Activated CD4-positive, alpha-beta T cell treated with anti-CD3 and anti-CD28 coated beads for 4 hours (primary cell): ENCODE data around the gene CRK.
"Not testable (repeated sequence)": the region's sequence is repeated elsewhere in the genome, so short reads cannot be mapped to it uniquely, and the experiment has no call there.

ENCODE experiments used
- DNase-seq, 2 donors: peaks; one replicate each; pipeline ENCODE4 v3.0.0-alpha.2; 2020

CRK gene

GRCh38 chr17:1462164-1463112 lies 6.4 kb upstream of the CRK start:
- DNase-seq, result no peak

GRCh38 chr17:1461198-1461944 lies 5.3 kb upstream of the CRK start:
- DNase-seq, result no peak

- DNase-seq, result peak in 1 of 2 donors; percentile 12
Measured at GRCh38 chr17:1460233-1460632, 4.2 kb upstream of the CRK start.

- peak; percentile 11 to 37 for DNase-seq
Measured at GRCh38 chr17:1455291-1455796, 688 bp downstream of the CRK start.

- no peak for DNase-seq
Measured at GRCh38 chr17:1454541-1454940, 1.5 kb downstream of the CRK start.

GRCh38 chr17:1453694-1454093 lies 2.3 kb downstream of the CRK start:
- DNase-seq, result not testable (repeated sequence)

GRCh38 chr17:1452836-1453235 lies 3.2 kb downstream of the CRK start:
- no peak for DNase-seq

- not testable (repeated sequence) for DNase-seq
Measured at GRCh38 chr17:1450261-1450660, 5.8 kb downstream of the CRK start.

GRCh38 chr17:1449412-1449967 lies 6.5 kb downstream of the CRK start:
- no peak for DNase-seq

GRCh38 chr17:1447052-1447451 lies 9.0 kb downstream of the CRK start:
- no peak for DNase-seq

GRCh38 chr17:1446201-1446600 lies 9.8 kb downstream of the CRK start:
- DNase-seq, result no peak

GRCh38 chr17:1445695-1446094 lies 10.3 kb downstream of the CRK start:
- not testable (repeated sequence) for DNase-seq

- DNase-seq, result not testable (repeated sequence)
Measured at GRCh38 chr17:1442721-1443120, 13.3 kb downstream of the CRK start.

GRCh38 chr17:1442187-1442586 lies 13.8 kb downstream of the CRK start:
- DNase-seq, result no peak

GRCh38 chr17:1440921-1441320 lies 15.1 kb downstream of the CRK start:
- no peak for DNase-seq

GRCh38 chr17:1438593-1439083 lies 17.4 kb downstream of the CRK start:
- no peak for DNase-seq

- DNase-seq, result no peak
Measured at GRCh38 chr17:1435326-1435725, 20.7 kb downstream of the CRK start.

- DNase-seq, result no peak
Measured at GRCh38 chr17:1434150-1434549, 21.9 kb downstream of the CRK start.

GRCh38 chr17:1431631-1432104 lies 24.4 kb downstream of the CRK start:
- no peak for DNase-seq

- DNase-seq, result no peak
Measured at GRCh38 chr17:1423456-1424135, 32.4 kb downstream of the CRK start.

GRCh38 chr17:1422885-1423284 lies 33.1 kb downstream of the CRK start:
- peak; percentile 7 to 17 for DNase-seq

GRCh38 chr17:1421470-1421869 lies 34.6 kb downstream of the CRK start:
- no peak for DNase-seq
